Measurements from ENCODE around the gene TXLNG.

DNA sequence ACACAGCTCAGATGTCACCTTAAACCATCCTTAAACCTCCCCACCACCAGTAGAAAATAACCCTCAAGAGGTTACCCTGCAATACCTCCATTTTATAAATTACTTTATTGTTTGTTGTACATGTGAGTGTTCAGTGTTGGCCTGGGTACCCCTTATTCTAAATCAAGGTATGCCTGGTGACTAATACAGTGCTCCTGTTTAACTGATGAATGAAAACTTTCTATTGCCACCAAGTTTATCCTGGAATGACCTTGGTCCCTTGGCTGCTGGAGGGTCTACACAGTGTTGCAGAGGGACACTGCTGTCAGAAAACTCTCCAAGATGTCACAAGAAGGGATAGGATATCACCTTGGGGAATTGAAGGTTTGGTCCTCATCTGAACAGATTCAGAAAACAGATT lies 7.3 kb upstream of the TXLNG start:
- TF ChIP-seq CTCF (IDR thresholded peaks at IDR 0.05; ENCODE audit: borderline replicate concordance, extremely low read depth, low read length, poor library complexity, severe bottlenecking): no peak
- no peak for TF ChIP-seq EZH2 (IDR thresholded peaks at IDR 0.05; ENCODE audit: borderline replicate concordance, low read depth, low read length, severe bottlenecking)

Measured in DND-41 (cell line).